Mesendoderm (in vitro differentiated cells): Measurements from ENCODE around the gene HS6ST1.
A peak's percentile ranks its signal among the peaks of the same experiment; 100 is the strongest.

Source experiments
- DNase-seq: peaks from one replicate; pipeline ENCODE4 v3.0.0; 2013
- H2AK5ac ChIP-seq: 2 replicates; pipeline ENCODE4 v1.6.1; 2013; ENCODE audit warnings: low read length, inconsistent platforms
- H2BK120ac ChIP-seq: 2 replicates; pipeline ENCODE4 v1.6.1; 2013; ENCODE audit warnings: low read depth, mild to moderate bottlenecking, low read length, moderate library complexity, mixed read lengths
- H2BK15ac ChIP-seq: replicated peaks from 2 replicates; pipeline ENCODE4 v1.6.1; 2013; ENCODE audit warnings: low read depth, mild to moderate bottlenecking, moderate library complexity
- H2BK5ac ChIP-seq: 2 replicates; pipeline ENCODE4 v1.6.1; 2013; ENCODE audit warnings: low read length, inconsistent platforms
- H3K18ac ChIP-seq: 2 replicates; pipeline ENCODE4 v1.6.1; 2013; ENCODE audit warnings: mild to moderate bottlenecking, low read length, mixed read lengths
- H3K23ac ChIP-seq: one replicate; pipeline ENCODE4 v1.6.1; 2013; ENCODE audit warnings: low read length
- H3K27ac ChIP-seq: 2 replicates; pipeline ENCODE4 v1.5.1; 2013; ENCODE audit warnings: low read depth, mild to moderate bottlenecking, inconsistent platforms, low read length, moderate library complexity
- H3K27me3 ChIP-seq: 2 replicates; pipeline ENCODE4 v1.6.1; 2013; ENCODE audit warnings: low read length, control low read depth, mild to moderate bottlenecking, inconsistent platforms; ENCODE audit not compliant: insufficient read depth, poor library complexity
- H3K36me3 ChIP-seq: 2 replicates; pipeline ENCODE4 v1.6.1; 2013; ENCODE audit warnings: low read length, inconsistent platforms; ENCODE audit not compliant: control insufficient read depth, insufficient read depth
- H3K4ac ChIP-seq: one replicate; pipeline ENCODE4 v1.6.1; 2013; ENCODE audit warnings: low read depth, mild to moderate bottlenecking, low read length, moderate library complexity
- H3K4me1 ChIP-seq: 2 replicates; pipeline ENCODE4 v1.6.1; 2013; ENCODE audit warnings: low read depth, low read length, inconsistent platforms; ENCODE audit not compliant: control insufficient read depth
- H3K4me2 ChIP-seq: 2 replicates; pipeline ENCODE4 v1.6.1; 2013; ENCODE audit warnings: low read length
- H3K4me3 ChIP-seq: 2 replicates; pipeline ENCODE4 v1.5.1; 2013; ENCODE audit warnings: mild to moderate bottlenecking, low read length
- H3K56ac ChIP-seq: one replicate; pipeline ENCODE4 v1.6.1; 2013; ENCODE audit warnings: low read length
- H3K79me1 ChIP-seq: 2 replicates; pipeline ENCODE4 v1.6.1; 2013; ENCODE audit warnings: low read length, inconsistent platforms
- H3K79me2 ChIP-seq: 2 replicates; pipeline ENCODE4 v1.6.1; 2013; ENCODE audit warnings: mild to moderate bottlenecking, low read length; ENCODE audit not compliant: control insufficient read depth, insufficient read depth
- H3K9ac ChIP-seq: 2 replicates; pipeline ENCODE4 v1.6.1; 2013; ENCODE audit warnings: low read length, inconsistent platforms
- H4K5ac ChIP-seq: one replicate; pipeline ENCODE4 v1.6.1; 2013; ENCODE audit warnings: low read length
- H4K8ac ChIP-seq: one replicate; pipeline ENCODE4 v1.6.1; 2013; ENCODE audit warnings: low read depth, mild to moderate bottlenecking, control low read depth, low read length, moderate library complexity
- WGBS: extraction: QIAGEN DNeasy Blood & Tissue Kit; methylation state at CpG from one replicate; pipeline ENCODE4 v1.1.7; 2013; ENCODE audit warnings: low lambda C conversion rate, missing lambda C conversion rate; ENCODE audit not compliant: insufficient coverage; ENCODE audit errors: extremely low coverage; 5-methylcytosine and 5-hydroxymethylcytosine counted together

Gene HS6ST1

GRCh38 chr2:128346291-128347170, 27.9 kb upstream of the HS6ST1 start:
- H3K79me2 ChIP-seq: no peaks in the 10 kb centered on the region
- H2AK5ac ChIP-seq: no peak overlapping the region
- H3K18ac ChIP-seq: no peak overlapping the region
- H3K9ac ChIP-seq: no peak overlapping the region
- no peaks in the 10 kb centered on the region for H3K4me1 ChIP-seq
- H3K56ac ChIP-seq: no peak overlapping the region
- H2BK5ac ChIP-seq: no peak overlapping the region
- no peak for DNase-seq
- no peak overlapping the region for H2BK120ac ChIP-seq
- H3K4me3 ChIP-seq: no peak overlapping the region
- no peaks in the 10 kb centered on the region for H3K27me3 ChIP-seq
- no peak overlapping the region for H4K8ac ChIP-seq
- no peak overlapping the region for H2BK15ac ChIP-seq
- H3K27ac ChIP-seq: no peak overlapping the region
- H3K4me2 ChIP-seq: no peak overlapping the region
- no peak overlapping the region for H3K4ac ChIP-seq
- H3K36me3 ChIP-seq: no peaks in the 10 kb centered on the region
- H3K79me1 ChIP-seq: no peaks in the 10 kb centered on the region
- peak overlapping the region; percentile 56 for H3K23ac ChIP-seq
- no CpG with 5 or more reads among the region's 53 CpGs for WGBS
- H4K5ac ChIP-seq: no peak overlapping the region

DNA sequence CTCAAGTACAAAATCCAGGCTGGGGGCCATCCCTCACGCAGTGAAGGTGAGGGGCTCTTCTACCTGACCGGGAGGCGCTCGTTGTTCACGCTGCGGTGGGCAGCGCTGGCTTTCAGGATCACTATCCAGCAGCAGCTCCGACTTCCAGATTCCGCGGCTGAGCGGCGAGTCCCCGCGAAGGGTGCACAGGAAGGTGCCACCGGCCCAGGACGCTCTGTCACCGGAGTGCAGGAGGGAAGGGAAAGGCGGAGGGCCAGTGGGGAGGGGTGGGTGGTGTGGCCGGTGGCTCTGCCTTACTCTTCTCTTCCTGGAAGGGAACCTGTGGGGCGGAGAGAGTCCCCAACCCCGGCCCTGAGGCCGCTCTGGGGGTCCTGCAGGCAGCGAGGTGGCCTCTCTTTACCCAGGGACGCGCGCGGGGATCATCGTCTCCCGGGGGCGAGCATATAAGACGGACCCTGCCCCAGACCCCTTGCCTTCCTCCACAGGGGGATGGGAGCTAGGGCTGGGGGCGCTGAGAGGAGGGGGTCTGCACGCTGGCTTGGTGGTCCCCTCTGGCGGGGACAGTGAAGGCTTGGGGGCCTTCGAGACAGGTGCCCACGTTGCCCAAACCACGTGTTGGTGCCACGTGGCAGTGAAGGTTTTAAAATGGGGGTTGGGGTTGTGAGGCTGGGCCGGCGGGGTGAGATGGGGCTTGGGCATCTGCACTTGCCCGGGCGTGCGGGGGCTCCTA, 26.9 kb upstream of the HS6ST1 start:
- no peak for DNase-seq
- Histone ChIP-seq H3K27me3 (no peaks in the 10 kb centered on the region), H3K56ac (no peak overlapping the region), H3K9ac (no peak overlapping the region), H4K5ac (no peak overlapping the region), H3K4me3 (no peak overlapping the region), H2BK5ac (no peak overlapping the region), H3K4me2 (no peak overlapping the region), H4K8ac (no peak overlapping the region), H3K4me1 (no peaks in the 10 kb centered on the region), H2BK120ac (no peak overlapping the region), H3K27ac (no peak overlapping the region), H3K23ac (no peak overlapping the region), H3K79me2 (no peaks in the 10 kb centered on the region), H3K36me3 (no peaks in the 10 kb centered on the region), H2AK5ac (no peak overlapping the region), H3K79me1 (no peaks in the 10 kb centered on the region), H2BK15ac (no peak overlapping the region), H3K18ac (no peak overlapping the region), H3K4ac (no peak overlapping the region)
- WGBS: no CpG with 5 or more reads among the region's 43 CpGs

- WGBS: no CpG with 5 or more reads among the region's 3 CpGs
- Histone ChIP-seq H3K9ac (no peak overlapping the region), H3K4me2 (no peak overlapping the region), H2AK5ac (no peak overlapping the region), H3K27me3 (no peaks in the 10 kb centered on the region), H3K4me3 (no peak overlapping the region), H3K4me1 (no peaks in the 10 kb centered on the region), H3K79me2 (no peaks in the 10 kb centered on the region), H3K79me1 (no peaks in the 10 kb centered on the region), H3K18ac (no peak overlapping the region), H3K4ac (no peak overlapping the region), H2BK5ac (no peak overlapping the region), H3K36me3 (no peaks in the 10 kb centered on the region), H3K27ac (no peak overlapping the region), H3K56ac (no peak overlapping the region), H3K23ac (no peak overlapping the region), H4K8ac (no peak overlapping the region), H4K5ac (no peak overlapping the region), H2BK15ac (no peak overlapping the region), H2BK120ac (no peak overlapping the region)
- DNase-seq: no peak
These were observed 25.4 kb upstream of the HS6ST1 start for GRCh38 chr2:128344101-128344500.

DNA sequence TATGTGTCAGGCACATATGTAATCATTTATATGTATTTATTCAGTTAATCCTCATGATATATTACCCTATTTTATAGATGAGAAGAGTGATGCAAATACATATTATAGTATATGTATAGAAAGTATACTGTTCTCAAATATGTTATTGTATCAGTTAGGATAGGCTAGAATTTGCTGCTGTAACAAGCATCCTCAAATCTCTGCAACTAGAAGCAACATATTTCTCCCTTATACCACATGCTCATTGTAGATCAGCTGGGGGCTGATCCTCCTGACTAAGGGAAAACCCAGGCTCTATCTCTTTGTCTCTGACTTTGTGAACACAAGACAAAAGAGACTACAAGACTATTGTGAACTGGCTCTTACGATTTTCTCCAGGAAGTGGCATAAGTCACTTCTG, 24.8 kb upstream of the HS6ST1 start:
- Histone ChIP-seq H3K79me1 (no peaks in the 10 kb centered on the region), H3K18ac (no peak overlapping the region), H3K4me1 (no peaks in the 10 kb centered on the region), H4K5ac (no peak overlapping the region), H2BK15ac (no peak overlapping the region), H3K27ac (no peak overlapping the region), H3K9ac (no peak overlapping the region), H3K79me2 (no peaks in the 10 kb centered on the region), H3K56ac (no peak overlapping the region), H3K27me3 (no peaks in the 10 kb centered on the region), H3K4ac (no peak overlapping the region), H2BK120ac (no peak overlapping the region), H4K8ac (no peak overlapping the region), H3K23ac (no peak overlapping the region), H3K4me3 (no peak overlapping the region), H3K36me3 (no peaks in the 10 kb centered on the region), H2BK5ac (no peak overlapping the region), H3K4me2 (no peak overlapping the region), H2AK5ac (no peak overlapping the region)
- DNase-seq: no peak
- WGBS: no CpG with 5 or more reads among the region's 1 CpG

GRCh38 chr2:128342550-128342949, 23.9 kb upstream of the HS6ST1 start:
- Histone ChIP-seq H3K4me3 (no peak overlapping the region), H2BK5ac (no peak overlapping the region), H3K27me3 (no peaks in the 10 kb centered on the region), H3K56ac (no peak overlapping the region), H3K18ac (no peak overlapping the region), H3K9ac (no peak overlapping the region), H3K27ac (no peak overlapping the region), H3K4ac (no peak overlapping the region), H4K5ac (no peak overlapping the region), H3K79me2 (no peaks in the 10 kb centered on the region), H3K36me3 (no peaks in the 10 kb centered on the region), H2BK15ac (no peak overlapping the region), H2BK120ac (no peak overlapping the region), H3K4me2 (no peak overlapping the region), H3K4me1 (no peaks in the 10 kb centered on the region), H3K23ac (no peak overlapping the region), H4K8ac (no peak overlapping the region), H2AK5ac (no peak overlapping the region), H3K79me1 (no peaks in the 10 kb centered on the region)
- WGBS: no CpG with 5 or more reads among the region's 3 CpGs
- no peak for DNase-seq
